Mesenchymal stem cell (in vitro differentiated cells and primary cell): Measurements from ENCODE around the gene LRRN4CL.
A peak's percentile ranks its signal among the peaks of the same experiment; 100 is the strongest.

Source experiments
- DNase-seq: peaks from one replicate; pipeline ENCODE4 v3.0.0-alpha.2; 2013
- H2AFZ ChIP-seq: one replicate; pipeline ENCODE4 v1.6.1; 2013; ENCODE audit warnings: low read depth, mild to moderate bottlenecking, control low read depth, inconsistent platforms, low read length, moderate library complexity
- H2AK5ac ChIP-seq: 2 replicates; pipeline ENCODE4 v1.6.1; 2013; ENCODE audit warnings: low read length, moderate library complexity, mild to moderate bottlenecking, inconsistent platforms; ENCODE audit not compliant: severe bottlenecking
- H2BK120ac ChIP-seq: one replicate; pipeline ENCODE4 v1.6.1; 2013; ENCODE audit warnings: low read depth, mild to moderate bottlenecking, inconsistent platforms, low read length, moderate library complexity
- H2BK12ac ChIP-seq, 2 experiments: one replicate each; pipeline ENCODE4 v1.6.1; 2013; ENCODE audit warnings: inconsistent platforms in 2 of 2, low read length in 2 of 2, mild to moderate bottlenecking in 2 of 2, moderate library complexity in 2 of 2, control low read depth in 1 of 2
- H2BK15ac ChIP-seq: one replicate; pipeline ENCODE4 v1.6.1; 2013; ENCODE audit warnings: mild to moderate bottlenecking, low read depth, inconsistent platforms; ENCODE audit not compliant: poor library complexity, severe bottlenecking
- H2BK5ac ChIP-seq: 2 replicates; pipeline ENCODE4 v1.6.1; 2013; ENCODE audit warnings: low read depth, mild to moderate bottlenecking, low read length, control low read depth, inconsistent platforms; ENCODE audit not compliant: poor library complexity, severe bottlenecking
- H3K14ac ChIP-seq, 2 experiments: one replicate each; pipeline ENCODE4 v1.6.1; 2013; ENCODE audit warnings: inconsistent platforms in 2 of 2, low read length in 2 of 2, control low read depth in 1 of 2, mild to moderate bottlenecking in 1 of 2, moderate library complexity in 1 of 2
- H3K18ac ChIP-seq, 2 experiments: one replicate each; pipeline ENCODE4 v1.6.1; 2013; ENCODE audit warnings: inconsistent platforms in 2 of 2, low read length in 2 of 2, control low read depth in 1 of 2, low read depth in 1 of 2, mild to moderate bottlenecking in 1 of 2
- H3K23ac ChIP-seq, 2 experiments: one replicate each; pipeline ENCODE4 v1.6.1; 2013; ENCODE audit warnings: inconsistent platforms in 2 of 2, low read length in 2 of 2, mild to moderate bottlenecking in 2 of 2, moderate library complexity in 2 of 2, control low read depth in 1 of 2
- H3K27ac ChIP-seq: 2 replicates; pipeline ENCODE4 v1.5.1; 2013; ENCODE audit warnings: mild to moderate bottlenecking, moderate library complexity, low read length, control low read depth, inconsistent platforms; ENCODE audit not compliant: poor library complexity, severe bottlenecking
- H3K27me3 ChIP-seq, 2 experiments: 2 replicates each; pipeline versions ENCODE4 v1.6.1 to v1.7.0; 2013; ENCODE audit warnings: low read length in 2 of 2, mild to moderate bottlenecking in 2 of 2, moderate library complexity in 2 of 2, control low read depth in 1 of 2, inconsistent platforms in 1 of 2; ENCODE audit not compliant: control insufficient read depth in 1 of 2, insufficient read depth in 1 of 2
- H3K36me3 ChIP-seq, 2 experiments: 2 replicates each; pipeline versions ENCODE4 v1.6.1 to v1.7.0; 2013; ENCODE audit warnings: low read length in 2 of 2, control low read depth in 1 of 2, inconsistent platforms in 1 of 2, low read depth in 1 of 2, mild to moderate bottlenecking in 1 of 2; ENCODE audit not compliant: insufficient read depth in 2 of 2, control insufficient read depth in 1 of 2
- H3K4ac ChIP-seq, 2 experiments: one replicate each; pipeline ENCODE4 v1.6.1; 2013; ENCODE audit warnings: inconsistent platforms in 2 of 2, low read length in 2 of 2, mild to moderate bottlenecking in 2 of 2, moderate library complexity in 2 of 2, control low read depth in 1 of 2, low read depth in 1 of 2
- H3K4me1 ChIP-seq: 2 replicates; pipeline ENCODE4 v1.6.1; 2013; ENCODE audit warnings: low read depth, low read length, control low read depth; ENCODE audit not compliant: control insufficient read depth, insufficient read depth
- H3K4me2 ChIP-seq: 2 replicates; pipeline ENCODE4 v1.6.1; 2013; ENCODE audit warnings: low read length, mild to moderate bottlenecking, inconsistent platforms; ENCODE audit not compliant: poor library complexity, severe bottlenecking
- H3K4me3 ChIP-seq, 2 experiments: 2 replicates each; pipeline versions ENCODE4 v1.5.1 to v1.7.0; 2013; ENCODE audit warnings: low read length in 2 of 2, mild to moderate bottlenecking in 2 of 2, control low read depth in 1 of 2, low read depth in 1 of 2; ENCODE audit not compliant: insufficient read depth in 1 of 2
- H3K79me1 ChIP-seq: replicated peaks from 2 replicates; pipeline ENCODE4 v1.6.1; 2013; ENCODE audit warnings: mild to moderate bottlenecking, control low read depth, low read length, inconsistent platforms; ENCODE audit not compliant: poor library complexity, severe bottlenecking
- H3K9ac ChIP-seq: 2 replicates; pipeline ENCODE4 v1.7.0; 2013; ENCODE audit warnings: mild to moderate bottlenecking, low read length, moderate library complexity
- H3K9me3 ChIP-seq: 2 replicates; pipeline ENCODE4 v1.7.0; 2013; ENCODE audit warnings: mild to moderate bottlenecking, low read length; ENCODE audit not compliant: control insufficient read depth
- H4K8ac ChIP-seq: one replicate; pipeline ENCODE4 v1.6.1; 2013; ENCODE audit warnings: inconsistent platforms, mild to moderate bottlenecking, low read length, moderate library complexity
- H4K91ac ChIP-seq: one replicate; pipeline ENCODE4 v1.6.1; 2013; ENCODE audit warnings: mild to moderate bottlenecking, low read length, inconsistent platforms
- WGBS: methylation state at CpG from one replicate; pipeline ENCODE4 v1.1.7; 2013; ENCODE audit warnings: mixed read lengths; 5-methylcytosine and 5-hydroxymethylcytosine counted together

LRRN4CL gene

DNA sequence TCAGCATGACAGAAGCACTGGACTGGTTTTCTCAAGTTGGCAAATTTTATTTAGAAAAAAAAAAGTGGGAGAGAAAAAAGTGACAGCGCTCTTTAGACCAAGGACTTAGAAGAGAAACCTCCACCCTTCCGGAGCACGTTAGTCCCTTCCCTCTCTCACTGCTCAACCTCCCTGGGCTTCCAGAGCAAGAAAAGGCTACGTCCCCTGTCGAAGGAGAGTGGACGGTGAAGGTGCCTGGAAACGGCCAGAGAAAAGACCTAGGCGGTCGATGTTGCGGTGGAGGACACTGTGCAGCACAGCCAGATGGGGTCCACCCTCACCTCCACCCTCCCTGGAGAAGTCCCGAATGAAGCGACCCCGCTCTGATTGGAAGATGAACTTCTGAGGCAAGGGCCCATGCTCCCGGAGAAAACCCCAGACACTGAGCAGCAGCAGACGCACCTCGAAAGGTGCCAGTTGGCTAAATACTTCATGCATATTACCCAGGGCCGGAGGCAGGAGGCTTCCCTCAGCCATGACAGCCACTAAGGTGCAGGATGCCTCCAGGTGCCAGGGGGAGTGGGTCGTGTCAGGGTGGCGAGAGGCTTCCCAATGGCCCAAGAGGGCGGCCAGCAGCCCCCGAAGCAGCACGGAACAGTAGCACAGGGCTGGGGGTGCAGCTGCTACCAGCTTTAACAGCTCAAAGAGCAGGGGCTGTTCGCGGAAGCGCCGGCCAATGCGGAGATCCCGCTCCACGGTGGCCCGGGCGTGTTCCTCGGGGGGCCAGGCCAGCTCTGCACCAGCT lies 42.3 kb downstream of the LRRN4CL start:
- Histone ChIP-seq H3K27me3 (no peaks in the 10 kb centered on the region), H4K8ac (no peak overlapping the region), H3K23ac (no peak overlapping the region), H3K27ac (no peak overlapping the region), H2AFZ (no peak overlapping the region), H3K18ac (no peak overlapping the region), H3K9me3 (no peaks in the 10 kb centered on the region), H3K36me3 (peaks cover 45 to 50% of the 10 kb centered on the region in 2 experiments), H2BK120ac (no peak overlapping the region), H2BK5ac (no peak overlapping the region), H3K4me2 (peak overlapping the region; percentile 1), H2BK15ac (peak overlapping the region; percentile 12), H3K79me1 (peaks cover 21% of the 10 kb centered on the region), H3K4me3 (peak overlapping the region in 1 of 2 experiments; percentile 95), H3K4ac (no peak overlapping the region), H2BK12ac (peak overlapping the region in 1 of 2 experiments; percentile 71), H2AK5ac (no peak overlapping the region), H3K14ac (no peak overlapping the region), H4K91ac (peak overlapping the region; percentile 53), H3K4me1 (peaks cover 14% of the 10 kb centered on the region), H3K9ac (peak overlapping the region; percentile 65)
- no peak for DNase-seq
- WGBS, result 78% methylated on average over 31 of the region's 32 CpGs

- H4K8ac ChIP-seq, result peak within 1 kb of the TSS; percentile 94
- H3K27me3 ChIP-seq, result no peaks in the 10 kb centered on the region
- peak within 1 kb of the TSS; percentile 96 for H2BK5ac ChIP-seq
- H4K91ac ChIP-seq, result peak within 1 kb of the TSS; percentile 93
- peaks cover 45 to 50% of the 10 kb centered on the region in 2 experiments for H3K36me3 ChIP-seq
- H3K79me1 ChIP-seq, result peaks cover 21% of the 10 kb centered on the region
- H2AK5ac ChIP-seq, result peak within 1 kb of the TSS; percentile 89
- no peak within 1 kb of the TSS for H3K23ac ChIP-seq
- H3K4me3 ChIP-seq, result peak within 1 kb of the TSS; percentile 71 to 95
- peak within 1 kb of the TSS; percentile 99 for H3K9ac ChIP-seq
- 1% methylated on average over 67 of the region's 73 CpGs for WGBS
- H3K9me3 ChIP-seq, result no peaks in the 10 kb centered on the region
- DNase-seq, result peak; percentile 98
- H3K4me2 ChIP-seq, result peak within 1 kb of the TSS; percentile 51
- H3K14ac ChIP-seq, result peak within 1 kb of the TSS; percentile 19 to 45
- H3K4me1 ChIP-seq, result peaks cover 14% of the 10 kb centered on the region
- H3K18ac ChIP-seq, result peak within 1 kb of the TSS; percentile 22 to 89
- no peak within 1 kb of the TSS for H2AFZ ChIP-seq
- H2BK12ac ChIP-seq, result peak within 1 kb of the TSS in 1 of 2 experiments; percentile 71
- peak within 1 kb of the TSS; percentile 95 for H3K27ac ChIP-seq
- peak within 1 kb of the TSS; percentile 76 for H2BK15ac ChIP-seq
- peak within 1 kb of the TSS; percentile 82 for H2BK120ac ChIP-seq
- H3K4ac ChIP-seq, result peak within 1 kb of the TSS; percentile 35 to 92
These were observed 43.1 kb downstream of the LRRN4CL start, which contains the start of gene GANAB for GRCh38 chr11:62645946-62646824. Gene GANAB (minus strand): TSS chr11:62646613. CDS start chr11:62646599, 14 bp downstream.

DNA sequence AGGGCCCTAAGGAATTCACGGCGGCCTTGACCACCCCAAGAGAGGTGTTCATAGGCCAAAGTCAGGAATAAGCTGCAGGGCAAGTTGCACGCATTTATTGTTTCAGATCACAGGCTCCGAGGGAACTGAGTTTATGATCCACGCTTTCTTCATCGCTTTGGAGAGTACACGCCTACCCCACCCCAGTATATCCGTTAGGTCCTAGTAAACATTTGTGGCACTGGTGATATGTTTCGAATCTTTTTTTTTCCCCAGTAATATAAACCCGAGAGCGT lies 43.7 kb downstream of the LRRN4CL start:
- Histone ChIP-seq H2AFZ (no peak overlapping the region), H3K9ac (peak overlapping the region; percentile 99), H3K9me3 (no peaks in the 10 kb centered on the region), H3K23ac (no peak overlapping the region), H3K4me2 (peak overlapping the region; percentile 51), H3K79me1 (peaks cover 18% of the 10 kb centered on the region), H2BK120ac (no peak overlapping the region), H4K91ac (no peak overlapping the region), H3K18ac (peak overlapping the region in 1 of 2 experiments; percentile 22), H4K8ac (no peak overlapping the region), H3K4me1 (peaks cover 12% of the 10 kb centered on the region), H3K4me3 (peak overlapping the region; percentile 71 to 95), H2BK12ac (no peak overlapping the region), H2BK15ac (no peak overlapping the region), H2AK5ac (peak overlapping the region; percentile 6), H3K27ac (peak overlapping the region; percentile 40), H3K27me3 (no peaks in the 10 kb centered on the region), H2BK5ac (no peak overlapping the region), H3K4ac (peak overlapping the region; percentile 35 to 92), H3K36me3 (peaks cover 45 to 54% of the 10 kb centered on the region in 2 experiments), H3K14ac (no peak overlapping the region)
- DNase-seq, result no peak
- 27% methylated on average over 11 of the region's 11 CpGs for WGBS

DNA sequence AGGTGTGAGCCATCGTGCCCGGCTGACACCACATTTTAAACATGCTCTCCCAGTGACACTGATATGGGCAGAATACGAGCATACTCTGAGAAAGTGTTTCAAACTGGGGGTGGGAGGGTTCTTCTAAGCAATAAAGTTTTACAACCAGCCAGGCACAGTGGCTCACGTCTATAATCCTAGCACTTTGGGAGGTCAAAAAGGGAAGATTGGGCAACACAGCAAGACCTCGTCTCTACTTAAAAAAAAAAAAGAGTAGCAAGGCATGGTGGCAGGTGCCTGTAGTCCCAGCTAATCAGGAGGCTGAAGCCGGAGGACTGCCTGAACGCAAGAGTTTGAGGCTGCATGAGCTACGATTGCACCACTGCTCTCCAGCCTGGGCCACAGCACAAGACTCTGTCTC lies 45.1 kb downstream of the LRRN4CL start:
- DNase-seq, result no peak
- no peak overlapping the region for H4K8ac ChIP-seq
- no peak overlapping the region for H2AK5ac ChIP-seq
- H3K79me1 ChIP-seq, result peaks cover 19% of the 10 kb centered on the region
- H3K27ac ChIP-seq, result no peak overlapping the region
- H2BK12ac ChIP-seq, result no peak overlapping the region
- H3K14ac ChIP-seq, result no peak overlapping the region
- peaks cover 10% of the 10 kb centered on the region for H3K4me1 ChIP-seq
- H3K36me3 ChIP-seq, result peaks cover 41 to 53% of the 10 kb centered on the region in 2 experiments
- no peak overlapping the region for H2BK5ac ChIP-seq
- H2BK120ac ChIP-seq, result no peak overlapping the region
- no peak overlapping the region for H4K91ac ChIP-seq
- no peaks in the 10 kb centered on the region for H3K9me3 ChIP-seq
- H3K23ac ChIP-seq, result no peak overlapping the region
- H2AFZ ChIP-seq, result no peak overlapping the region
- H3K27me3 ChIP-seq, result no peaks in the 10 kb centered on the region
- WGBS, result 83% methylated on average over 8 of the region's 8 CpGs
- H3K9ac ChIP-seq, result peak overlapping the region; percentile 99
- H3K18ac ChIP-seq, result no peak overlapping the region
- no peak overlapping the region for H3K4me2 ChIP-seq
- no peak overlapping the region for H3K4ac ChIP-seq
- H2BK15ac ChIP-seq, result no peak overlapping the region
- H3K4me3 ChIP-seq, result no peak overlapping the region
